Measurements from ENCODE around the gene ANGPTL7. TPM values are rescaled to one million over a fixed set of nuclear protein-coding genes. Genes with fewer than 3 reads are reported as not detected.

Gene ANGPTL7
- total RNA-seq, 1 experiment from 2014 or later: not detected

DNA sequence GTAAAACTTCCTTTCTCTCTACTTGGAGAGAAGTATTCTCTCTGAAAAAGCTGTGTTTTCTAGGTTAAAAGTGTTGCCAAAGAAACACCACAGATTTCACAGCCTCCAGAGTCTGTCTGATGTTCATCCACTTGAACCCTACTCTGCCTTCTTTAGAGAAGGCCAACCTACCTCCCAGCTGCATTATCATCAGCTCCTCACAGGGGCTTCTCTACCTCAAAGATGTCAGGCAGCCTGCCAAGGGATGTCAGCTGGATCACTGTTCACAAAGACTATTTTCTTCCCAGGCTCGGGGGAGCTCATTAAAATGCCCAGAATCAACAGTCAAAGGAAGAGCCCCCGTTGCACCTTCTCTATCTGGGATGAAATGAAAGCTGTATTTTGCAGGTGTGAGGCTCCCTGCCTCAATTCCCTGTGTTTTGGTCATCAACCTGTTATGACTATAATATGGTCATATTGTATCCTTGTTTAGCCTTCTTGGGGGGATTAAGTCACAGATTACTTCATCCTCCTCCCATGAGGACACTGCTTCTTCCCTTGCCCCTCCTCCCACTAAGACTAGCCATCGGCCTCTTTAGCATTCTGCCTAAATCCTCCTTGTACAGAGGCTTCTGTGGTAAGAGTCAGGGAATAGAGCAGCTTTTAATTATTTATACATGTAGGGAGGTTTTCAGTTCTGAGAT lies 25.7 kb downstream of the ANGPTL7 start:
- Histone ChIP-seq H3K9me3 (ENCODE audit: low read length) (no peaks in the 10 kb centered on the region), H3K4me2 (ENCODE audit: low read depth, low read length, poor library complexity, severe bottlenecking) (no peak overlapping the region), H3K36me3 (ENCODE audit: insufficient read depth, low read length) (peaks cover 47% of the 10 kb centered on the region), H3K9me2 (replicated peaks; ENCODE audit: insufficient read depth, low read length) (no peaks in the 10 kb centered on the region), H3K79me2 (ENCODE audit: low read length) (peaks cover 5% of the 10 kb centered on the region; the same call in 1 of the 2 replicates), H3K4me1 (ENCODE audit: low read length) (no peaks in the 10 kb centered on the region), H3K27ac (ENCODE audit: low read length) (no peak overlapping the region), H4K20me1 (ENCODE audit: insufficient read depth, low read depth, low read length) (no peaks in the 10 kb centered on the region), H3K9ac (ENCODE audit: low read length) (no peak overlapping the region), H2AFZ (ENCODE audit: low read length) (no peak overlapping the region), H3K4me3 (ENCODE audit: low read length) (no peak overlapping the region), H3K27me3 (ENCODE audit: low read length) (no peaks in the 10 kb centered on the region)
- no peak for DNase-seq

- Histone ChIP-seq H3K4me3 (ENCODE audit: low read length) (no peak overlapping the region), H3K9ac (ENCODE audit: low read length) (no peak overlapping the region), H4K20me1 (ENCODE audit: insufficient read depth, low read depth, low read length) (no peaks in the 10 kb centered on the region), H3K4me1 (ENCODE audit: low read length) (no peaks in the 10 kb centered on the region), H3K79me2 (ENCODE audit: low read length) (peaks cover 7% of the 10 kb centered on the region; the same call in 1 of the 2 replicates), H2AFZ (ENCODE audit: low read length) (no peak overlapping the region), H3K36me3 (ENCODE audit: insufficient read depth, low read length) (peaks cover 49% of the 10 kb centered on the region), H3K9me3 (ENCODE audit: low read length) (no peaks in the 10 kb centered on the region), H3K27ac (ENCODE audit: low read length) (no peak overlapping the region), H3K4me2 (ENCODE audit: low read depth, low read length, poor library complexity, severe bottlenecking) (no peak overlapping the region), H3K9me2 (replicated peaks; ENCODE audit: insufficient read depth, low read length) (no peaks in the 10 kb centered on the region), H3K27me3 (ENCODE audit: low read length) (no peaks in the 10 kb centered on the region)
- no peak for DNase-seq
These were observed 26.3 kb downstream of the ANGPTL7 start for GRCh38 chr1:11215381-11216005.

- Histone ChIP-seq H3K9ac (ENCODE audit: low read length) (no peak overlapping the region), H3K36me3 (ENCODE audit: insufficient read depth, low read length) (peaks cover 45% of the 10 kb centered on the region), H3K27ac (ENCODE audit: low read length) (no peak overlapping the region), H3K4me1 (ENCODE audit: low read length) (no peaks in the 10 kb centered on the region), H3K9me3 (ENCODE audit: low read length) (no peaks in the 10 kb centered on the region), H3K9me2 (replicated peaks; ENCODE audit: insufficient read depth, low read length) (no peaks in the 10 kb centered on the region), H3K27me3 (ENCODE audit: low read length) (no peaks in the 10 kb centered on the region), H4K20me1 (ENCODE audit: insufficient read depth, low read depth, low read length) (no peaks in the 10 kb centered on the region), H3K79me2 (ENCODE audit: low read length) (peaks cover 9% of the 10 kb centered on the region; the same call in 1 of the 2 replicates), H2AFZ (ENCODE audit: low read length) (no peak overlapping the region), H3K4me3 (ENCODE audit: low read length) (no peak overlapping the region), H3K4me2 (ENCODE audit: low read depth, low read length, poor library complexity, severe bottlenecking) (no peak overlapping the region)
- no peak for DNase-seq
These were observed 26.9 kb downstream of the ANGPTL7 start for GRCh38 chr1:11216074-11216473.

GRCh38 chr1:11227106-11228077 lies 38.2 kb downstream of the ANGPTL7 start:
- Histone ChIP-seq H3K4me1 (ENCODE audit: low read length) (peaks cover 37% of the 10 kb centered on the region), H3K9me3 (ENCODE audit: low read length) (no peaks in the 10 kb centered on the region), H3K27me3 (ENCODE audit: low read length) (no peaks in the 10 kb centered on the region), H3K36me3 (ENCODE audit: insufficient read depth, low read length) (peaks cover 55% of the 10 kb centered on the region), H4K20me1 (ENCODE audit: insufficient read depth, low read depth, low read length) (peaks cover 22% of the 10 kb centered on the region), H3K79me2 (ENCODE audit: low read length) (peaks cover 39% of the 10 kb centered on the region), H3K4me3 (ENCODE audit: low read length) (peak overlapping the region; percentile 48; the same call in 1 of the 2 replicates), H3K27ac (ENCODE audit: low read length) (peak overlapping the region; percentile 33; the same call in 1 of the 2 replicates), H3K9me2 (replicated peaks; ENCODE audit: insufficient read depth, low read length) (no peaks in the 10 kb centered on the region), H3K4me2 (ENCODE audit: low read depth, low read length, poor library complexity, severe bottlenecking) (peak overlapping the region; percentile 63), H3K9ac (ENCODE audit: low read length) (no peak overlapping the region), H2AFZ (ENCODE audit: low read length) (no peak overlapping the region)
- peak; percentile 72 for DNase-seq

DNA sequence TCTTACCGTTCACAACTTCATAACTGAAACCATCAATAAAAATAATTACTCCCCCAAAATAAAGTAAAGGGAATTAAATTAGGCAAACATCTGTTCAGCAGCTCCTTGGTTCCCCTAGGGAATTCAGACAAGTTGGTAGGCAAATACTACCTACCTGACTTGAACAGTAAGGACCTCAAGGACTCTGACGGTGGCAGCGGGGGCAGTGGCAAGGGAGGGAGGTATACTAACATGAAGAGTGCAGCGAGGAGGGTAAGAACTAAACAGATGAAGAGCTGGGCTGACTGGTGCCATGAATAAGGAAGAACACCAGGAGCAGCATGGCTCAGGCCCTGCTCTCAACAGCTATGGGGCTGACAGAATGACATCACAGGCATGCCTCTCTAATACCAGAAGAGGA lies 40.0 kb downstream of the ANGPTL7 start:
- Histone ChIP-seq H3K36me3 (ENCODE audit: insufficient read depth, low read length) (peaks cover 68% of the 10 kb centered on the region), H4K20me1 (ENCODE audit: insufficient read depth, low read depth, low read length) (peaks cover 22% of the 10 kb centered on the region), H3K9ac (ENCODE audit: low read length) (no peak overlapping the region), H2AFZ (ENCODE audit: low read length) (no peak overlapping the region), H3K27me3 (ENCODE audit: low read length) (no peaks in the 10 kb centered on the region), H3K9me3 (ENCODE audit: low read length) (no peaks in the 10 kb centered on the region), H3K79me2 (ENCODE audit: low read length) (peaks cover 29% of the 10 kb centered on the region), H3K27ac (ENCODE audit: low read length) (peak overlapping the region; percentile 70), H3K9me2 (replicated peaks; ENCODE audit: insufficient read depth, low read length) (no peaks in the 10 kb centered on the region), H3K4me2 (ENCODE audit: low read depth, low read length, poor library complexity, severe bottlenecking) (peak overlapping the region; percentile 44), H3K4me1 (ENCODE audit: low read length) (peaks cover 37% of the 10 kb centered on the region), H3K4me3 (ENCODE audit: low read length) (0 out of 2 replicates have a peak overlapping the region, but pooled peaks have one; percentile 5)
- DNase-seq: peak; percentile 77

- H3K4me3 ChIP-seq (ENCODE audit: low read length): no peak overlapping the region
- no peaks in the 10 kb centered on the region for H3K9me3 ChIP-seq (ENCODE audit: low read length)
- H3K9me2 ChIP-seq (replicated peaks; ENCODE audit: insufficient read depth, low read length): no peaks in the 10 kb centered on the region
- DNase-seq: no peak
- peaks cover 7% of the 10 kb centered on the region; the same call in 1 of the 2 replicates for H3K79me2 ChIP-seq (ENCODE audit: low read length)
- H3K9ac ChIP-seq (ENCODE audit: low read length): no peak overlapping the region
- H3K4me1 ChIP-seq (ENCODE audit: low read length): peaks cover 23% of the 10 kb centered on the region
- no peak overlapping the region for H3K27ac ChIP-seq (ENCODE audit: low read length)
- H3K27me3 ChIP-seq (ENCODE audit: low read length): no peaks in the 10 kb centered on the region
- no peak overlapping the region for H3K4me2 ChIP-seq (ENCODE audit: low read depth, low read length, poor library complexity, severe bottlenecking)
- no peak overlapping the region for H2AFZ ChIP-seq (ENCODE audit: low read length)
- H3K36me3 ChIP-seq (ENCODE audit: insufficient read depth, low read length): peaks cover 58% of the 10 kb centered on the region
- peaks cover 5% of the 10 kb centered on the region for H4K20me1 ChIP-seq (ENCODE audit: insufficient read depth, low read depth, low read length)
These were observed 44.1 kb downstream of the ANGPTL7 start for GRCh38 chr1:11233208-11233607.

GRCh38 chr1:11237356-11237755 lies 48.2 kb downstream of the ANGPTL7 start:
- Histone ChIP-seq H3K27ac (ENCODE audit: low read length) (no peak overlapping the region), H3K4me1 (ENCODE audit: low read length) (peaks cover 5% of the 10 kb centered on the region), H4K20me1 (ENCODE audit: insufficient read depth, low read depth, low read length) (0 out of 2 replicates have a peak, but pooled peaks cover 3% of the 10 kb centered on the region), H3K36me3 (ENCODE audit: insufficient read depth, low read length) (peaks cover 41% of the 10 kb centered on the region), H3K79me2 (ENCODE audit: low read length) (no peaks in the 10 kb centered on the region), H3K9me3 (ENCODE audit: low read length) (no peaks in the 10 kb centered on the region), H3K9ac (ENCODE audit: low read length) (no peak overlapping the region), H3K4me2 (ENCODE audit: low read depth, low read length, poor library complexity, severe bottlenecking) (no peak overlapping the region), H3K9me2 (replicated peaks; ENCODE audit: insufficient read depth, low read length) (no peaks in the 10 kb centered on the region), H3K27me3 (ENCODE audit: low read length) (no peaks in the 10 kb centered on the region), H2AFZ (ENCODE audit: low read length) (no peak overlapping the region), H3K4me3 (ENCODE audit: low read length) (no peak overlapping the region)
- no peak for DNase-seq

Data from Karpas-422 (cell line).